ENCODE data around the gene VRTN. TPM values are rescaled to one million over a fixed set of nuclear protein-coding genes. Genes with fewer than 3 reads are reported as not detected.

VRTN gene
- total and polyA plus RNA-seq, 9 of the 15 experiments (the other 6 are each of a cell fraction or from before 2014, with no cell fraction given), result 0.05 to 0.09 (median 0.06) TPM; not detected in 6

DNA sequence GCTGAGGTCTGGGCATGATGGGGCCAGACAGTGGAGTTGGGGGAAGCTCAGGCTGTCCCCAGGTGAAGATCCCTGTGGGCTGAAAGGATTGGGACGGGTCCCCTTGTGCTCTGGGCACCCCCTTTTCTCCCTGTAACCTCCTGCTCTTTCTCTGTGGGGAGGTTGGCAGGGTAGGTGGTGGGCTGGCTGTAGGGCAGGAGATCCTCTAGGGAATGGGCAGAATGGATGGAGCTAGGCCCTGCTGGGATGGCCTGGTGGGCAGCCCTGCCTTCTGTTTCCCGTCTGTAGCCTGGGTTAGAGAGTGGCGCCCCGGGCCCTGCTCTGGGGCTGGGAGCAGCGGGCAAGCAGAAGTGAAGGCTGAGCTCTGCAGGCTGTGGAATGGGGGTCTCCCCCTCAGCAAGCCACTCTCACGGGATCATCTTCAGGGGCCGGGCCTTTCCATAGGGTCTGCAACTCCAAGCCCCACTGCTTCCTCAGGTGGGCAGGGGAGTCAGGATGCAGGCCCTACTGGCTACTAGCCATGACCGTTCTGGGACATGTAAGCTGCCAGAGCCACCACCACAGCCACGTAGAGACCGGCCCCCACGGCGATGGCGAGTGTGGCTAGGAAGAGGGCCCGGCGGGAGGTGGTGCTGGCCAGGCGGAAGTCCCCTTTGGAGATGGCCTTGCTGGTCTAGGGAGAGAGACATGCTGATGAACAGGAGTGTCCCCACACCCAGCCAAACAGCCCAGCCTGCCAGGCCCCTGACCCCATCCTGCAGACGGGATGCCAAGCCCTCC, 58.9 kb downstream of the VRTN start:
- in situ Hi-C loops (cut with MboI) (no loop called here), intact Hi-C loops (cut with micrococcal nuclease) (no loop called here)
- Histone ChIP-seq H3K9me3 (replicated peaks; ENCODE audit: control insufficient read depth, insufficient read depth, low read depth, low read length) (no peaks in the 10 kb centered on the region), H3K27me3 (ENCODE audit: control insufficient read depth in 2 of 2, insufficient read depth in 2 of 2, low read length in 2 of 2) (peaks cover 0 to 24% of the 10 kb centered on the region in 2 experiments; a peak in 2 of 5 replicates), H3K4me2 (ENCODE audit: insufficient read depth, low read length) (no peak overlapping the region), H3K4me3 (no peak overlapping the region), H4K20me1 (replicated peaks; ENCODE audit: control insufficient read depth, insufficient read depth, low read length) (no peaks in the 10 kb centered on the region), H3K79me2 (ENCODE audit: control insufficient read depth, insufficient read depth, low read length) (no peaks in the 10 kb centered on the region), H3K4me1 (replicated peaks in 1 of 2; ENCODE audit: control insufficient read depth in 2 of 2, insufficient read depth in 2 of 2, low read length in 2 of 2) (no peaks in the 10 kb centered on the region), H3K27ac (ENCODE audit: extremely low read depth, low read depth, low read length) (no peak overlapping the region), H2AFZ (ENCODE audit: low read depth, low read length) (no peak overlapping the region), H3K9ac (ENCODE audit: insufficient read depth in 1 of 2, low read depth in 2 of 2, low read length in 2 of 2) (no peak overlapping the region), H3K36me3 (ENCODE audit: control insufficient read depth, insufficient read depth, low read length) (no peaks in the 10 kb centered on the region), H3K9me1 (ENCODE audit: control insufficient read depth, insufficient read depth, low read length) (no peaks in the 10 kb centered on the region)
- POLR2A ChIA-PET, result interaction anchor here (0.6 kb wide), 1 partner anchor 51 kb away, joined by 3 read pairs; no protein-coding TSS in a partner anchor
- DNase-seq (ENCODE audit: extremely low read depth in 1 of 4, low spot score in 3 of 4) (no peak), FAIRE-seq (no peak), ATAC-seq (no peak)
- 1% methylated on average over 11 of the region's 17 CpGs for WGBS (ENCODE audit: insufficient coverage, low coverage, missing lambda C conversion rate)
- CTCF ChIA-PET (ENCODE audit: low intra/inter-chr PET ratio), result no interaction called here
- TF ChIP-seq ATF1 (CRISPR knock-in tag; IDR thresholded peaks at IDR 0.05), result no peak
- no peak for TF ChIP-seq ATF1 (tag; IDR thresholded peaks at IDR 0.05)
- no peak for TF ChIP-seq TSC22D4 (tag; IDR thresholded peaks at IDR 0.05)
- TF ChIP-seq MAFF (IDR thresholded peaks at IDR 0.05; ENCODE audit: low read length), result no peak
- TF ChIP-seq TRIM28 (IDR thresholded peaks at IDR 0.05), result no peak
- no peak for TF ChIP-seq ZNF232 (CRISPR knock-in tag; IDR thresholded peaks at IDR 0.05)
- TF ChIP-seq, protein P1, sequence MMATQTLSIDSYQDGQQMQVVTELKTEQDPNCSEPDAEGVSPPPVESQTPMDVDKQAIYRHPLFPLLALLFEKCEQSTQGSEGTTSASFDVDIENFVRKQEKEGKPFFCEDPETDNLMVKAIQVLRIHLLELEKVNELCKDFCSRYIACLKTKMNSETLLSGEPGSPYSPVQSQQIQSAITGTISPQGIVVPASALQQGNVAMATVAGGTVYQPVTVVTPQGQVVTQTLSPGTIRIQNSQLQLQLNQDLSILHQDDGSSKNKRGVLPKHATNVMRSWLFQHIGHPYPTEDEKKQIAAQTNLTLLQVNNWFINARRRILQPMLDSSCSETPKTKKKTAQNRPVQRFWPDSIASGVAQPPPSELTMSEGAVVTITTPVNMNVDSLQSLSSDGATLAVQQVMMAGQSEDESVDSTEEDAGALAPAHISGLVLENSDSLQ (IDR thresholded peaks at IDR 0.05), result no peak
- TF ChIP-seq, protein P2, sequence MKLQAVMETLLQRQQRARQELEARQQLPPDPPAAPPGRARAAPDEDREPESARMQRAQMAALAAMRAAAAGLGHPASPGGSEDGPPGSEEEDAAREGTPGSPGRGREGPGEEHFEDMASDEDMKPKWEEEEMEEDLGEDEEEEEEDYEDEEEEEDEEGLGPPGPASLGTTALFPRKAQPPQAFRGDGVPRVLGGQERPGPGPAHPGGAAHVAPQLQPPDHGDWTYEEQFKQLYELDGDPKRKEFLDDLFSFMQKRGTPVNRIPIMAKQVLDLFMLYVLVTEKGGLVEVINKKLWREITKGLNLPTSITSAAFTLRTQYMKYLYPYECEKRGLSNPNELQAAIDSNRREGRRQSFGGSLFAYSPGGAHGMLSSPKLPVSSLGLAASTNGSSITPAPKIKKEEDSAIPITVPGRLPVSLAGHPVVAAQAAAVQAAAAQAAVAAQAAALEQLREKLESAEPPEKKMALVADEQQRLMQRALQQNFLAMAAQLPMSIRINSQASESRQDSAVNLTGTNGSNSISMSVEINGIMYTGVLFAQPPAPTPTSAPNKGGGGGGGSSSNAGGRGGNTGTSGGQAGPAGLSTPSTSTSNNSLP (IDR thresholded peaks at IDR 0.05; ENCODE audit: borderline replicate concordance, low read depth, low read length), result no peak
- TF ChIP-seq ERF (CRISPR knock-in tag; IDR thresholded peaks at IDR 0.05), result no peak
- no peak for TF ChIP-seq RAD51 (IDR thresholded peaks at IDR 0.05; ENCODE audit: borderline replicate concordance, low read depth)
- no peak for TF ChIP-seq NFRKB (IDR thresholded peaks at IDR 0.05; ENCODE audit: low read depth)
- BruUV-seq (replicated peaks), result no TSS peak
